GM12891 (cell line): Measurements from ENCODE around the gene ITM2C.

Experiments used
- PAX5 ChIP-seq: IDR thresholded peaks from 2 replicates; pipeline ENCODE4 v1.6.1; 2011; ENCODE audit warnings: low read length, moderate library complexity, mild to moderate bottlenecking; ENCODE audit not compliant: insufficient read depth, severe bottlenecking
- POLR2A ChIP-seq: IDR thresholded peaks from 2 replicates; pipeline ENCODE4 v1.6.1; 2011; ENCODE audit warnings: low read depth, low read length, control low read depth
- POLR2AphosphoS5 ChIP-seq: IDR thresholded peaks from 2 replicates; pipeline ENCODE4 v1.6.1; 2011; ENCODE audit warnings: low read depth, low read length, control low read depth
- TAF1 ChIP-seq: IDR thresholded peaks from 2 replicates; pipeline ENCODE4 v1.6.1; 2011; ENCODE audit warnings: low read depth, low read length, control low read depth

DNA sequence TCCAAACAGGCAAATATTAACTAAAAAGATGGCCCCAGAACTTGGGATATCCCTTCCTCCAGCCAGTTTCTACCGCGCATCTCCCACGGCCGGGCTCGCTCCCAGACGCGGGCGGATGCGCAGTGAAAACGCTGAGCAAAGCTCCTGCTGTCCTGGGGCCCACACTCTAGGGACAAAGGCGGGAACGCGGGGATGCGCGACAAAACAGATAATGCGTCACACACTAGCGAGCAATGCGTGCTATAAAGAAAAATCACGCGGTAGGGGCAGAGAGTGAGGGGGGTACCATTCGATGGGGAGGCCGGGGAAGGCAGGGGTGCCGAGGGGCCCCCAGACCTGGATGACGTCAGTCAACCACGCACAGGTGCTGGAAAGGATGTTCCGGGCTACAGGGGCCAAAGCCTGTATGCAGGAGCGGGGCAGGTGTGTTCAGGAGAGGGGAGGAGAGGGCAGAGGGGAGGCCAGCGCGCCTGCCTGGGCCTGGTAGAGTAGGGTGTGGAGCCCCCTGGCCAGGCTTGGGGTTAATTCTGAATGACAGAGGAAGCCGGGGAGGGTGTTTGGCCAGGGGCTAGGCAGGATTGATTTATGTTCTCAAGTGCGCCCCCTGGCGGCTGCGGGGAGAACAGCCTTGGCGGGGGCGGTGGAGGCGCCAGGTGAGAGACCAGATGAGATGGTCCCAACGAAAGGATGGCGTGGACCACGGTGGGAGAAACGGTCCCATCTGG, 14.9 kb upstream of the ITM2C start:
- TF ChIP-seq TAF1 (no peak), POLR2A (no peak), POLR2AphosphoS5 (no peak), PAX5 (no peak)
